PC-9 (cell line): ENCODE measurements around the gene NKX6-2. TPM values are rescaled to one million over a fixed set of nuclear protein-coding genes. Genes with fewer than 3 reads are reported as not detected.

ENCODE experiments used
- BruUV-seq: library from RNA; stranded (reverse); fragments of 400-500 nt; replicated peaks from 2 replicates; lab custom pipeline; 2021; lab: Mats Ljungman, UMichigan
- CTCF ChIA-PET: fragments of 300-600 bp; sonication (Branson Sonifier 250); formaldehyde crosslinking; loops from one replicate; lab custom pipeline; 2022; ENCODE audit warnings: antibody characterized with exemption; lab: Charles Lee
- POLR2A ChIA-PET: fragments of 300-600 bp; sonication (Branson Sonifier 250); formaldehyde crosslinking; loops from one replicate; lab custom pipeline; 2022; ENCODE audit warnings: antibody characterized with exemption; ENCODE audit not compliant: unreplicated experiment; lab: Charles Lee
- DNase-seq, 2 experiments: peaks; one replicate each; pipeline versions ENCODE4 v3.0.0 to v3.0.0-alpha.2; 2015 to 2022; ENCODE audit warnings: mixed read lengths in 1 of 2
- H2AFZ ChIP-seq: fragments of 200-600 bp; sonication (generic); 2 replicates; pipeline ENCODE4 v1.8.1; 2017; ENCODE audit warnings: antibody characterized with exemption
- H3F3A ChIP-seq: fragments of 200-600 bp; sonication (generic); 2 replicates; pipeline ENCODE4 v1.8.1; 2017; ENCODE audit warnings: antibody characterized with exemption, mild to moderate bottlenecking, low read depth; ENCODE audit not compliant: insufficient read depth
- H3K27ac ChIP-seq: fragments of 200-600 bp; sonication (generic); 2 replicates; pipeline ENCODE4 v1.6.1; 2016; ENCODE audit warnings: mixed run types
- H3K27me3 ChIP-seq: fragments of 200-600 bp; sonication (generic); 2 replicates; pipeline ENCODE4 v1.6.1; 2016; ENCODE audit warnings: low read depth, mixed run types; ENCODE audit not compliant: insufficient read depth
- H3K36me3 ChIP-seq: fragments of 200-600 bp; sonication (generic); 2 replicates; pipeline ENCODE4 v1.6.1; 2016; ENCODE audit warnings: low read depth, mixed run types
- H3K4me1 ChIP-seq: fragments of 200-600 bp; sonication (generic); replicated peaks from 2 replicates; pipeline ENCODE4 v1.6.1; 2016; ENCODE audit warnings: mixed run types; ENCODE audit not compliant: insufficient read depth
- H3K4me2 ChIP-seq: fragments of 200-600 bp; sonication (generic); 2 replicates; pipeline ENCODE4 v1.6.1; 2017; ENCODE audit warnings: mixed run types
- H3K4me3 ChIP-seq: fragments of 200-600 bp; sonication (generic); 2 replicates; pipeline ENCODE4 v1.6.1; 2016; ENCODE audit warnings: mixed run types
- H3K79me2 ChIP-seq: fragments of 200-600 bp; sonication (generic); 2 replicates; pipeline ENCODE4 v1.6.1; 2017; ENCODE audit warnings: low read depth, mixed run types
- H3K9me2 ChIP-seq: fragments of 200-600 bp; sonication (generic); 2 replicates; pipeline ENCODE4 v1.8.1; 2017; ENCODE audit warnings: mild to moderate bottlenecking; ENCODE audit not compliant: insufficient read depth
- H3K9me3 ChIP-seq: fragments of 200-600 bp; sonication (generic); 2 replicates; pipeline ENCODE4 v1.8.1; 2016; ENCODE audit warnings: low read depth; ENCODE audit not compliant: insufficient read depth
- H4K20me1 ChIP-seq: fragments of 200-600 bp; sonication (generic); 2 replicates; pipeline ENCODE4 v1.8.1; 2017; ENCODE audit not compliant: insufficient read depth
- CTCF ChIP-seq: fragments of 200-600 bp; sonication (generic); conservative IDR thresholded peaks from 2 replicates; pipeline ENCODE4 v1.6.1; 2017; ENCODE audit warnings: mixed run types, antibody characterized with exemption, mild to moderate bottlenecking, moderate library complexity
- EZH2 ChIP-seq: fragments of 200-600 bp; sonication (generic); IDR thresholded peaks from 2 replicates; pipeline ENCODE4 v1.8.0; 2017; ENCODE audit warnings: antibody characterized with exemption, low read depth
- intact Hi-C: fragments of 100-400 bp; cut with micrococcal nuclease; formaldehyde crosslinking; loops from one replicate; pipeline ENCODE4 v1.10.0; 2022; ENCODE audit not compliant: unreplicated experiment
- total RNA-seq: library from RNA; stranded (reverse); gene quantifications from 2 replicates; pipeline ENCODE4 v1.2.3, GENCODE V29; 2021

Gene NKX6-2
- total RNA-seq, 1 experiment from 2014 or later: not detected

GRCh38 chr10:132828681-132829080 lies 42.7 kb upstream of the NKX6-2 start:
- Histone ChIP-seq H3K4me1 (no peaks in the 10 kb centered on the region), H3K9me3 (no peaks in the 10 kb centered on the region), H3K27me3 (peaks cover 31% of the 10 kb centered on the region), H3K9me2 (no peaks in the 10 kb centered on the region), H3K27ac (no peak overlapping the region), H3K79me2 (no peaks in the 10 kb centered on the region), H3K4me2 (no peak overlapping the region), H2AFZ (no peak overlapping the region), H3K36me3 (no peaks in the 10 kb centered on the region), H3F3A (no peaks in the 10 kb centered on the region), H4K20me1 (no peaks in the 10 kb centered on the region), H3K4me3 (no peak overlapping the region)
- intact Hi-C loops: no loop called here
- TF ChIP-seq EZH2 (no peak), CTCF (no peak)
- POLR2A ChIA-PET: interaction anchor here (0.6 kb wide), 1 partner anchor 74 kb away, joined by 4 read pairs; no protein-coding TSS in a partner anchor
- no peak for DNase-seq
- BruUV-seq: no TSS peak
- CTCF ChIA-PET: no interaction called here

DNA sequence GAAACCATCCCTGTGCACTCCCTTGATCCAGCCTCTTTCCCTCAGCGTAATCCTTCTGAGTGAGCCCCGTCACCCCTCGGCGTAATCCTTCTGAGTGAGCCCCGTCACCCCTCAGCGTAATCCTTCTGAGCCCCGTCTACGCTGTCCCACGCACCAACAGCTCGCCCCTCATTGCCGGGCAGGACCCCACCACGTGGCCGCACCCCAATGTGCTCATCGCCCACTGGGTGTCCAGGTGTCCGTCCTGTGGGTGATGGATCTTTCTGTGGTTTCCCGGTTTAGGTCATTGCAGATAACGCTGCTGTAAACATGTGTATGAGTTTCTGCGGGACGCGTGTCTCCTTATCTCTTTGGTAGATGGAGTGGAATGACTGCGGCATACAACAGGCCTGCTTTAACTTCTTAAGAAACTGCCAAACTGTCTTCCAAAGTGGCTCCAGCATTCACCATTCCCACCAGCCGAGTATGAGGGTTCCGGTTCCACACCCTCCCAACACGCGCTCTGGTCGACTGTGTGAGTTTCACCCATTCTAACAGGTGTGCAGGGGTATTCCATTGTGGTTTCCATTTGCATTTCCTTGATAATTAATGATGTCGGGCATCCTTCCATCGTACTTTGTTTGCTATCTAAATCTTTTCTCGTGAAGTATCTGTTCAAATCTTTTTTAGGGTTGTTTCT lies 42.1 kb upstream of the NKX6-2 start:
- intact Hi-C loops: no loop called here
- ChIA-PET CTCF (no interaction called here), POLR2A (no interaction called here)
- H4K20me1 ChIP-seq: no peaks in the 10 kb centered on the region
- TF ChIP-seq CTCF (no peak), EZH2 (no peak)
- no peaks in the 10 kb centered on the region for H3K9me3 ChIP-seq
- H3F3A ChIP-seq: no peaks in the 10 kb centered on the region
- BruUV-seq: no TSS peak
- no peak overlapping the region for H3K4me2 ChIP-seq
- no peak for DNase-seq
- H3K36me3 ChIP-seq: no peaks in the 10 kb centered on the region
- H2AFZ ChIP-seq: no peak overlapping the region
- no peaks in the 10 kb centered on the region for H3K79me2 ChIP-seq
- H3K27me3 ChIP-seq: peaks cover 31% of the 10 kb centered on the region
- no peaks in the 10 kb centered on the region for H3K9me2 ChIP-seq
- H3K4me3 ChIP-seq: no peak overlapping the region
- no peaks in the 10 kb centered on the region for H3K4me1 ChIP-seq
- H3K27ac ChIP-seq: no peak overlapping the region

DNA sequence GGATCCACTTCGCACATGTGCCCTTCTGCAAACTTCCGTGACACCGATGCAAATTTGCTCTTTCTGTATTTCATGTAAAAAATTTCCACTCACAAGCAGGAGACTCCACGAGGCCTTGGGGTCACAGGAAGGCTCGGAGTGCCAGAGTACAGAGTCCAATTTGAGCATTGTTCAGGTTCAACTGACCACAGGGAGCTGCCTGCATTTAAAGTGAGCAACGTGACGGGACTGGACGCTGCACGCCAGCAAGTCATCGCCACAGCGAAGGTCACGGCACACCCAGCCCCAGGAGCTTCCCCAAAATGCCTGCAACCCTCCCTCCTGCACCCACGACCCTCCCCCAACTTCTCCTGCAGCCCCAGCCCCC lies 41.5 kb upstream of the NKX6-2 start:
- POLR2A ChIA-PET: no interaction called here
- no peaks in the 10 kb centered on the region for H3F3A ChIP-seq
- no peaks in the 10 kb centered on the region for H3K9me2 ChIP-seq
- no peaks in the 10 kb centered on the region for H4K20me1 ChIP-seq
- H3K27me3 ChIP-seq: peaks cover 31% of the 10 kb centered on the region
- CTCF ChIA-PET: no interaction called here
- H3K4me2 ChIP-seq: no peak overlapping the region
- intact Hi-C loops: no loop called here
- H3K4me3 ChIP-seq: no peak overlapping the region
- no peak for DNase-seq
- no peaks in the 10 kb centered on the region for H3K36me3 ChIP-seq
- no peaks in the 10 kb centered on the region for H3K79me2 ChIP-seq
- H3K27ac ChIP-seq: no peak overlapping the region
- BruUV-seq: no TSS peak
- TF ChIP-seq EZH2: no peak
- no peak for TF ChIP-seq CTCF
- no peaks in the 10 kb centered on the region for H3K4me1 ChIP-seq
- H2AFZ ChIP-seq: no peak overlapping the region
- no peaks in the 10 kb centered on the region for H3K9me3 ChIP-seq
